Testis (tissue), 3 donors: Measurements from ENCODE around the gene RNF207. TPM values are rescaled to one million over a fixed set of nuclear protein-coding genes. Genes with fewer than 3 reads are reported as not detected.
A peak's percentile ranks its signal among the peaks of the same experiment; 100 is the strongest.

ENCODE experiments used
- DNase-seq: peaks from one replicate; pipeline ENCODE4 v3.0.0-alpha.2; 2019
- H3K27ac ChIP-seq, 2 donors: fragments of 200-600 bp; sonication (generic); one replicate each; pipeline ENCODE4 v1.5.1; 2019
- H3K27me3 ChIP-seq: fragments of 200-600 bp; sonication (generic); one replicate; pipeline ENCODE4 v1.5.1; 2019
- H3K36me3 ChIP-seq: fragments of 200-600 bp; sonication (generic); one replicate; pipeline ENCODE4 v1.5.1; 2017; ENCODE audit warnings: low read depth; ENCODE audit errors: missing control alignments
- H3K4me1 ChIP-seq: fragments of 200-600 bp; sonication (generic); one replicate; pipeline ENCODE4 v1.5.1; 2019
- H3K4me3 ChIP-seq, 2 donors: fragments of 200-600 bp; sonication (generic); one replicate each; pipeline ENCODE4 v1.5.1; 2017 to 2019
- H3K9me3 ChIP-seq: fragments of 200-600 bp; sonication (generic); one replicate; pipeline ENCODE4 v1.5.1; 2017
- CTCF ChIP-seq, 3 experiments: fragments of 450-650 bp in 2 of 3; fragments of 200-600 bp in 1 of 3; sonication (generic) in 1 of 3; IDR thresholded peaks; one replicate each; pipeline ENCODE4 v1.5.1; 2016 to 2019; ENCODE audit warnings: antibody characterized with exemption in 3 of 3, mild to moderate bottlenecking in 2 of 3, moderate library complexity in 1 of 3
- POLR2A ChIP-seq: fragments of 450-650 bp; IDR thresholded peaks from one replicate; pipeline ENCODE4 v1.6.1; 2017; ENCODE audit warnings: antibody characterized with exemption, mild to moderate bottlenecking, moderate library complexity
- WGBS, 2 donors: methylation state at CpG; one replicate each; pipeline ENCODE4 v1.1.5; 2018; 5-methylcytosine and 5-hydroxymethylcytosine counted together
- intact Hi-C: fragments of 100-400 bp; cut with DNase I; formaldehyde crosslinking; loops from one replicate; pipeline ENCODE4 v1.15.1; 2023; ENCODE audit warnings: low total_unique reads
- polyA plus RNA-seq: library from polyadenylated mRNA; stranded (reverse); fragments of 350-450 nt; fragmentation: Illumina TruSeq; extraction: RNeasy Lipid Tissue Mini Kit (QIAGEN cat#74804); gene quantifications from one replicate; pipeline ENCODE4 v1.2.3, GENCODE V29; 2014; ENCODE audit warnings: low read depth, low replicate concordance; ENCODE audit not compliant: insufficient read depth
- total RNA-seq, 2 donors: library from RNA; depleted of rRNA; stranded (reverse); fragments of >200 nt; gene quantifications; one replicate each; pipeline ENCODE4 v1.2.3, GENCODE V29; 2016

Gene RNF207
- total and polyA plus RNA-seq, 3 donors from 2014 or later: 4.8 to 20.1 (median 13.2) TPM

- no peak for TF ChIP-seq CTCF (IDR thresholded peaks at IDR 0.05)
- TF ChIP-seq POLR2A: no peak
Observed at GRCh38 chr1:6247651-6248050, 41.7 kb downstream of the RNF207 start.

DNA sequence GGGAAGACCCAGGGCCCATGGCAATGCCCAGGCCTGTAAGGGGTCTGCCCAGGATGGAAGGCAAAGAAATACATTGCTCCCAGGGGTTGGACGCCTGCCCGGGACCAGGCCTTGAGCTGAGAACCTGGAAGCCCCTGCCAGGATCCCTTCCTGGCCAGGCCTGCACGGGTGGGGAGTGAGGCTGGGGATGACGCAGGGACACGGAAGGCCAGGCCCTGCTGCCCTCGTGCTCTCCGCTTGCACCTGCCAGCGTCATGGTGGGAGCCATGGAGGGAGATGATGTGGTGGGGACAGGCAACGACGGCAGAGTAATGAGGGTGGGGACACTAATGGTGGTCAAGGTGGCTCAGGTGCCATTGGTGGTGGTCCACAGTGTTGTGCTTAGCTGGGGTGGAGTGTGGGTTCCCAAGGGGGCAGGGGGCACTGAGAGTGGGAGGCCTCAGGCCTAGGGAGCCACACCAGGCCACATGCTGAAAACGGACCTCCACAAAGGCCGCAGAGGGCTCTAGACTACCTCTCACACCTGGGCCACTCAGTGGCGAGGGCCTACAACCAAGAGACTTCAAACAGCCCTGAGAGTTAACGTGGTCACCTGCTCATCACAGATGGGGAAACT lies 42.4 kb downstream of the RNF207 start:
- H3K27me3 ChIP-seq: no peaks in the 10 kb centered on the region
- intact Hi-C loops: loop anchor here (5.0 to 10.0 kb wide), 3 partner anchors 94 to 193 kb away; no protein-coding TSS in a partner anchor
- H3K4me1 ChIP-seq: peaks cover 3% of the 10 kb centered on the region
- WGBS, 2 donors: 54 to 55% methylated on average over 9 to 12 of the region's 14 CpGs
- H3K4me3 ChIP-seq: no peak overlapping the region
- no peak overlapping the region for H3K27ac ChIP-seq
- no peaks in the 10 kb centered on the region for H3K36me3 ChIP-seq
- DNase-seq: no peak
- no peak for TF ChIP-seq CTCF (IDR thresholded peaks at IDR 0.05)
- no peak for TF ChIP-seq POLR2A
- H3K9me3 ChIP-seq: no peaks in the 10 kb centered on the region

More at GRCh38 chr1:6247651-6248050, 41.7 kb downstream of the RNF207 start:
- H3K27me3 ChIP-seq: no peaks in the 10 kb centered on the region
- H3K4me1 ChIP-seq: peaks cover 3% of the 10 kb centered on the region
- H3K9me3 ChIP-seq: no peaks in the 10 kb centered on the region
- no peak overlapping the region for H3K27ac ChIP-seq
- intact Hi-C loops: loop anchor here (5.0 to 10.0 kb wide), 3 partner anchors 95 to 193 kb away; no protein-coding TSS in a partner anchor
- H3K36me3 ChIP-seq: no peaks in the 10 kb centered on the region
- 79 to 86% methylated on average over 3 to 5 of the region's 5 CpGs for WGBS, 2 donors
- no peak for DNase-seq
- H3K4me3 ChIP-seq: no peak overlapping the region

DNA sequence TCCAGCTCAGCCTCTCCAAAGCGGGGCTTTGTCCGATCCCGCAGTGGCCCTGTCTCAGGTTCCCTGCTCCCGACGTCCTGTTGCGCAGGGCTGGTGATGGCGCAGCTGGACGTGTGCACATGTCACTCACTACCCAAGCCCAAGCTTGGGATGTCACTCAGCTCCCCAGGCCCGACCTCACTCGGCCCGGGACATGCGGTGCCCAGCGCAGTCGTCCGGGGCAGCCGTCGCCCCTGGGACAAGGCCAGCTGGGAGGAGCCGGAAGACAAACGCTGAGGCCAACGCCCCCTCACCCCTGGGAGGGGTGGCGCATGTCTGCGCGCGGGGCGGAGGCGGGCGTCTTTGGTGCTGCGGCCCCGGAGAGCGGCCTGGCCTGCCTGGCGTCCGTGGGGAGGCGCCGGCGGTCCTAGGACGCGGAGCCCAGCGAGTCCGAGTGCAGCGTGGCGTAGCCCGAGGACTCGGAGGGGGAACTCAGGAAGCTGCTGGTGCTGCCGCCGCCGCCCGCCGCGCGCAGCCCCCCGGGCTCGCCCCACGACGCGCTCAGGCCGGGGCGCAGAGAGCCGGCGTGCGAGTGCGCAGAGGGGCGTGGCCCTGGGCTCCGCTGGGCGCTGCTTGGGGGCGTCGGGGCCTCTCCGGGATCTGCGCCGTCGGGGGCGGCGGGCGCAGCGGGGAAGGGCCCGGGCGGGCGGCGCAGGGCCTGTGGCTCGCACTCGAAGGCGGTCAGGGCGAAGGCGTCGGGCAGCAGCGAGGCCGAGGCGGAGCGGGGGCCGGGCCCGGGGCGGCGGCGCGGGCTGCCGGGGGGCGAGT lies 43.2 kb downstream of the RNF207 start:
- peak; percentile 43 for DNase-seq
- Histone ChIP-seq H3K27me3 (no peaks in the 10 kb centered on the region), H3K27ac (no peak overlapping the region), H3K36me3 (no peaks in the 10 kb centered on the region), H3K4me3 (peak overlapping the region; percentile 21 to 48), H3K9me3 (no peaks in the 10 kb centered on the region), H3K4me1 (peaks cover 3% of the 10 kb centered on the region)
- 11% methylated on average over 74 of the region's 96 CpGs; no CpG with 5 or more reads in 1 of the 2 donors for WGBS, 2 donors
- intact Hi-C loops: loop anchor here (5.0 to 10.0 kb wide), 3 partner anchors 93 to 194 kb away; no protein-coding TSS in a partner anchor
- no peak for TF ChIP-seq POLR2A
- TF ChIP-seq CTCF (IDR thresholded peaks at IDR 0.05): no peak

GRCh38 chr1:6249739-6250689 lies 44.1 kb downstream of the RNF207 start:
- intact Hi-C loops: loop anchor here (5.0 to 10.0 kb wide), 3 partner anchors 92 to 195 kb away; no protein-coding TSS in a partner anchor
- no peaks in the 10 kb centered on the region for H3K36me3 ChIP-seq

More at GRCh38 chr1:6249739-6250689, 44.1 kb downstream of the RNF207 start:
- no peaks in the 10 kb centered on the region for H3K27me3 ChIP-seq
- WGBS, 2 donors: 35 to 40% methylated on average over 4 to 69 of the region's 71 CpGs
- H3K4me1 ChIP-seq: peaks cover 3% of the 10 kb centered on the region
- H3K9me3 ChIP-seq: no peaks in the 10 kb centered on the region
- no peak overlapping the region for H3K27ac ChIP-seq
- DNase-seq: no peak
- H3K4me3 ChIP-seq: no peak overlapping the region
- TF ChIP-seq POLR2A: no peak
- no peak for TF ChIP-seq CTCF (IDR thresholded peaks at IDR 0.05)
